ENCODE results near the gene VMAC. TPM values are rescaled to one million over a fixed set of nuclear protein-coding genes. Genes with fewer than 3 reads are reported as not detected.

Gene VMAC, protein sequence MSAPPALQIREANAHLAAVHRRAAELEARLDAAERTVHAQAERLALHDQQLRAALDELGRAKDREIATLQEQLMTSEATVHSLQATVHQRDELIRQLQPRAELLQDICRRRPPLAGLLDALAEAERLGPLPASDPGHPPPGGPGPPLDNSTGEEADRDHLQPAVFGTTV
- total RNA-seq (2016; rRNA removed; fragmentation: Illumina TruSeq; extraction: Trizol), result 1.2 and 2.4 TPM in 2 replicates
- 1.2 and 2.0 TPM in 2 replicates for total RNA-seq (2016; cell fraction: cytosol; rRNA removed; fragmentation: Illumina TruSeq; extraction: Trizol; ENCODE audit: low read depth)
- total RNA-seq (2016; cell fraction: insoluble cytoplasmic fraction; rRNA removed; fragmentation: Illumina TruSeq; extraction: Trizol), result 1.1 and 2.6 TPM in 2 replicates
- total RNA-seq (2016; cell fraction: membrane; rRNA removed; fragmentation: Illumina TruSeq; extraction: Trizol), result 1.6 and 2.0 TPM in 2 replicates
- 2.4 and 2.8 TPM in 2 replicates for total RNA-seq (2016; cell fraction: nucleus; rRNA removed; fragmentation: Illumina TruSeq; extraction: Trizol)
- polyA plus RNA-seq (2011; rRNA removed), result 2.4 and 3.1 TPM in 2 replicates
- polyA plus RNA-seq (2011; cell fraction: cytosol; rRNA removed), result 1.3 and 1.9 TPM in 2 replicates
- 12.9 and 13.7 TPM in 2 replicates for polyA plus RNA-seq (2011; cell fraction: nucleus; rRNA removed)
- polyA plus RNA-seq (2012), result 0.61 and 1.0 TPM in 2 replicates
- 0.49 and 0.65 TPM in 2 replicates for polyA plus RNA-seq (2016; cell fraction: cytosol; fragmentation: Illumina TruSeq; extraction: Trizol; ENCODE audit: low read depth)
- polyA plus RNA-seq (2016; cell fraction: insoluble cytoplasmic fraction; fragmentation: Illumina TruSeq; extraction: Trizol; ENCODE audit: low read depth), result 0.78 and 1.4 TPM in 2 replicates
- polyA plus RNA-seq (2016; cell fraction: membrane; fragmentation: Illumina TruSeq; extraction: Trizol; ENCODE audit: low read depth), result 0.82 and 0.91 TPM in 2 replicates
- 4.8 and 5.0 TPM in 2 replicates for polyA plus RNA-seq (2016; cell fraction: nucleus; fragmentation: Illumina TruSeq; extraction: Trizol; ENCODE audit: insufficient read depth, low read depth)
- polyA minus RNA-seq (2011; rRNA and poly(A)+ RNA removed; ENCODE audit: low replicate concordance), result 0.33 and 2.8 TPM in 2 replicates
- 0.59 and 1.2 TPM in 2 replicates for polyA minus RNA-seq (2011; cell fraction: cytosol; rRNA and poly(A)+ RNA removed)
- 3.7 and 4.2 TPM in 2 replicates for polyA minus RNA-seq (2011; cell fraction: nucleus; rRNA and poly(A)+ RNA removed)
- Bru-seq, nascent RNA, result percentile 69 among the genes with signal in this experiment
- BruChase-seq, experiment 1, labeled RNA remaining after a 6-hour chase, result percentile 84 among the genes with signal in this experiment
- percentile 72 among the genes with signal in this experiment for BruChase-seq, experiment 2, labeled RNA remaining after a 2-hour chase
- long read RNA-seq, experiment 1, partial matches to known transcripts, result 0 of 2 reads
- long read RNA-seq, experiment 1, other reads (novel, unspliced or antisense), result 2 of 2 reads
- long read RNA-seq, experiment 2, partial matches to known transcripts, result 0 of 4 reads
- long read RNA-seq, experiment 2, other reads (novel, unspliced or antisense), result 3 of 4 reads

DNA sequence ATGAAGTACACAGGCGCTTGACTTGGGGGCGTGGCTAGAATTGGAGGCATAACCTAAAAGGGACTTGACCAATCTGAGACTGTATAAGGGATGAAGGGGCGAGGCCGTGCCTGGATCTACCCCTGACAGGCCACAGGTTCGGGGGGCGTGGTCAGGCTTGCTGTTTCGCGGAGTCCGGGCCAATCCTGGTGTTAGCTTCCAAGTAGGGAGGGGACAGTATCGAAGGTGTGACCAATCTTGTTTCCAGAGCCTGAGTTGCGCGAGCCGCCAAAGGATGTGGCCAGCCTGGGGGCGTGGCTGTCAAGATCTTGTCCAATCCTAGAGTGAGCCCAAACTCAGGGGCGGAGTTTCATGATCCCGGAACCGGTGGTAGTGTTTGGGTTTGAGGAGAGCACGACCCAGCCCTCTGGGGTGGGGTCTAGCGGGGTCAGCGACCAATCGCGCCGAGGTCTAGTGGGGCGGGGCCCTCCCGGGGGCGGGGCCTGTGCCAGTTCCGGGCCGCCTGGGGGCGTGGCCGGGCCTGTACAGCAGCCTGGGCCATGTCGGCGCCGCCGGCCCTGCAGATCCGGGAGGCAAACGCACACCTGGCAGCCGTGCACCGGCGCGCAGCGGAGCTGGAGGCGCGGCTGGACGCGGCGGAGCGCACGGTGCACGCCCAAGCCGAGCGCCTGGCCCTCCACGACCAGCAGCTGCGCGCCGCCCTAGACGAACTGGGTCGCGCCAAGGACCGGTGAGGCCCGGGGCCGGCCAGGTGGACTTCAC lies at the start of gene VMAC:
VMAC (plus strand) TSS at position 521 of the 762 bp plus-strand sequence; CDS start at position 540, 19 bp downstream.
- Histone ChIP-seq H4K20me1 (ENCODE audit: insufficient read depth, low read length) (peaks cover 12% of the 10 kb centered on the region; the same call in 1 of the 2 replicates), H2AFZ (ENCODE audit: low read length) (no peak within 1 kb of the TSS), H3K27me3 (ENCODE audit: control insufficient read depth in 1 of 2, insufficient read depth in 2 of 2, low read length in 2 of 2) (peaks cover 0 to 4% of the 10 kb centered on the region in 2 experiments; a peak in 1 of 5 replicates), H3K36me3 (replicated peaks in 1 of 2; ENCODE audit: control insufficient read depth in 1 of 2, insufficient read depth in 2 of 2, low read length in 2 of 2) (peaks cover 0 to 10% of the 10 kb centered on the region in 2 experiments; a peak in 2 of 5 replicates), H3K4me3 (replicated peaks in 1 of 3; ENCODE audit: insufficient read depth in 1 of 3, low read depth in 2 of 3, low read length in 3 of 3) (peak within 1 kb of the TSS; percentile 78 to 100 (median 99)), H3K4me1 (ENCODE audit: insufficient read depth, low read length) (peaks cover 66% of the 10 kb centered on the region), H3K4me2 (ENCODE audit: low read depth, low read length) (peak within 1 kb of the TSS; percentile 81), H3K27ac (ENCODE audit: extremely low read length, insufficient read depth, low read length) (peak within 1 kb of the TSS; percentile 98), H3K79me2 (ENCODE audit: insufficient read depth, low read length) (peaks cover 42% of the 10 kb centered on the region), H3K9me3 (ENCODE audit: low read length) (no peaks in the 10 kb centered on the region), H3K9ac (ENCODE audit: insufficient read depth, low read depth, low read length) (peak within 1 kb of the TSS; percentile 100)
- POLR2A ChIA-PET, result interaction anchor here (0.6 to 3.9 kb wide), 37 partner anchors 9 to 626 kb away, joined by 3 to 79 read pairs (median 5); partner anchors contain the start of genes ALKBH7, CAPS, CATSPERD and DUS3L
- ATAC-seq, result peak; percentile 85
- in situ Hi-C loops (cut with HindIII; ENCODE audit: extremely low pct_ligation_motif_present, low pct_unique_long_range_greater_than_20kb) (no loop called here), intact Hi-C loops (cut with micrococcal nuclease; ENCODE audit: unreplicated experiment) (loop anchor here (2.0 kb wide), 1 partner anchor 58 kb away; no protein-coding TSS in a partner anchor)
- peak; percentile 100 for FAIRE-seq
- WGBS (ENCODE audit: low lambda C conversion rate), result under 1% methylated on average over 31 of the region's 61 CpGs
- no TSS peak for BruUV-seq (replicated peaks)
- peak; percentile 100 for DNase-seq (ENCODE audit: low spot score)
- CTCF ChIA-PET (ENCODE audit: low intra/inter-chr PET ratio, low total read pairs), result interaction anchor here (1.3 kb wide), 1 partner anchor 101 kb away, joined by 3 read pairs; no protein-coding TSS in a partner anchor
- TF ChIP-seq NPAS2 (CRISPR knock-in tag; IDR thresholded peaks at IDR 0.05; ENCODE audit: borderline replicate concordance) (no peak), HMG20B (CRISPR knock-in tag; conservative IDR thresholded peaks at IDR 0.05) (no peak), JUN (CRISPR knock-in tag; IDR thresholded peaks at IDR 0.05) (no peak), JARID2 (CRISPR knock-in tag; IDR thresholded peaks at IDR 0.05; ENCODE audit: insufficient replicate concordance) (no peak), ZMAT3 (CRISPR knock-in tag; conservative IDR thresholded peaks at IDR 0.05) (peak; percentile 58), STAG1 (CRISPR knock-in tag; IDR thresholded peaks at IDR 0.05) (no peak; the same call in 1 of the 2 replicates), SP1 (IDR thresholded peaks at IDR 0.05) (no peak), SP1 (CRISPR knock-in tag; IDR thresholded peaks at IDR 0.05) (peak; percentile 70)
- TF ChIP-seq, protein P1, sequence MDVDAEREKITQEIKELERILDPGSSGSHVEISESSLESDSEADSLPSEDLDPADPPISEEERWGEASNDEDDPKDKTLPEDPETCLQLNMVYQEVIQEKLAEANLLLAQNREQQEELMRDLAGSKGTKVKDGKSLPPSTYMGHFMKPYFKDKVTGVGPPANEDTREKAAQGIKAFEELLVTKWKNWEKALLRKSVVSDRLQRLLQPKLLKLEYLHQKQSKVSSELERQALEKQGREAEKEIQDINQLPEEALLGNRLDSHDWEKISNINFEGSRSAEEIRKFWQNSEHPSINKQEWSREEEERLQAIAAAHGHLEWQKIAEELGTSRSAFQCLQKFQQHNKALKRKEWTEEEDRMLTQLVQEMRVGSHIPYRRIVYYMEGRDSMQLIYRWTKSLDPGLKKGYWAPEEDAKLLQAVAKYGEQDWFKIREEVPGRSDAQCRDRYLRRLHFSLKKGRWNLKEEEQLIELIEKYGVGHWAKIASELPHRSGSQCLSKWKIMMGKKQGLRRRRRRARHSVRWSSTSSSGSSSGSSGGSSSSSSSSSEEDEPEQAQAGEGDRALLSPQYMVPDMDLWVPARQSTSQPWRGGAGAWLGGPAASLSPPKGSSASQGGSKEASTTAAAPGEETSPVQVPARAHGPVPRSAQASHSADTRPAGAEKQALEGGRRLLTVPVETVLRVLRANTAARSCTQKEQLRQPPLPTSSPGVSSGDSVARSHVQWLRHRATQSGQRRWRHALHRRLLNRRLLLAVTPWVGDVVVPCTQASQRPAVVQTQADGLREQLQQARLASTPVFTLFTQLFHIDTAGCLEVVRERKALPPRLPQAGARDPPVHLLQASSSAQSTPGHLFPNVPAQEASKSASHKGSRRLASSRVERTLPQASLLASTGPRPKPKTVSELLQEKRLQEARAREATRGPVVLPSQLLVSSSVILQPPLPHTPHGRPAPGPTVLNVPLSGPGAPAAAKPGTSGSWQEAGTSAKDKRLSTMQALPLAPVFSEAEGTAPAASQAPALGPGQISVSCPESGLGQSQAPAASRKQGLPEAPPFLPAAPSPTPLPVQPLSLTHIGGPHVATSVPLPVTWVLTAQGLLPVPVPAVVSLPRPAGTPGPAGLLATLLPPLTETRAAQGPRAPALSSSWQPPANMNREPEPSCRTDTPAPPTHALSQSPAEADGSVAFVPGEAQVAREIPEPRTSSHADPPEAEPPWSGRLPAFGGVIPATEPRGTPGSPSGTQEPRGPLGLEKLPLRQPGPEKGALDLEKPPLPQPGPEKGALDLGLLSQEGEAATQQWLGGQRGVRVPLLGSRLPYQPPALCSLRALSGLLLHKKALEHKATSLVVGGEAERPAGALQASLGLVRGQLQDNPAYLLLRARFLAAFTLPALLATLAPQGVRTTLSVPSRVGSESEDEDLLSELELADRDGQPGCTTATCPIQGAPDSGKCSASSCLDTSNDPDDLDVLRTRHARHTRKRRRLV (CRISPR knock-in tag; IDR thresholded peaks at IDR 0.05), result no peak
